ENCODE data around the gene C5orf63.
"Not testable (repeated sequence)": the region's sequence is repeated elsewhere in the genome, so short reads cannot be mapped to it uniquely, and the experiment has no call there.

C5orf63 gene

GRCh38 chr5:127008300-127008975, 64.9 kb downstream of the C5orf63 start:
- DNase-seq (ENCODE audit: low read depth, low spot score): no peak

GRCh38 chr5:127007522-127007921, 65.8 kb downstream of the C5orf63 start:
- DNase-seq (ENCODE audit: low read depth, low spot score): no peak

GRCh38 chr5:127006744-127007143, 66.6 kb downstream of the C5orf63 start:
- no peak for DNase-seq (ENCODE audit: low read depth, low spot score)

GRCh38 chr5:127005282-127005681, 68.0 kb downstream of the C5orf63 start:
- DNase-seq (ENCODE audit: low read depth, low spot score): not testable (repeated sequence)

GRCh38 chr5:127004721-127005120, 68.6 kb downstream of the C5orf63 start:
- no peak for DNase-seq (ENCODE audit: low read depth, low spot score)

GRCh38 chr5:127003798-127004495, 69.4 kb downstream of the C5orf63 start:
- no peak for DNase-seq (ENCODE audit: low read depth, low spot score)

- DNase-seq (ENCODE audit: low read depth, low spot score): no peak
Measured at GRCh38 chr5:127002390-127002789, 70.9 kb downstream of the C5orf63 start.

- no peak for DNase-seq (ENCODE audit: low read depth, low spot score)
Measured at GRCh38 chr5:127001621-127002296, 71.5 kb downstream of the C5orf63 start.
